Stimulated activated CD4-positive, alpha-beta T cell treated with anti-CD3 and anti-CD28 coated beads, Interleukin-2, amount 100 ng/mL, for 24 hours (primary cell): ENCODE results near the gene ELMO2.

ENCODE experiments used
- DNase-seq, 2 donors: peaks; one replicate each; pipeline ENCODE4 v3.0.0-alpha.2; 2020

ELMO2 gene

DNA sequence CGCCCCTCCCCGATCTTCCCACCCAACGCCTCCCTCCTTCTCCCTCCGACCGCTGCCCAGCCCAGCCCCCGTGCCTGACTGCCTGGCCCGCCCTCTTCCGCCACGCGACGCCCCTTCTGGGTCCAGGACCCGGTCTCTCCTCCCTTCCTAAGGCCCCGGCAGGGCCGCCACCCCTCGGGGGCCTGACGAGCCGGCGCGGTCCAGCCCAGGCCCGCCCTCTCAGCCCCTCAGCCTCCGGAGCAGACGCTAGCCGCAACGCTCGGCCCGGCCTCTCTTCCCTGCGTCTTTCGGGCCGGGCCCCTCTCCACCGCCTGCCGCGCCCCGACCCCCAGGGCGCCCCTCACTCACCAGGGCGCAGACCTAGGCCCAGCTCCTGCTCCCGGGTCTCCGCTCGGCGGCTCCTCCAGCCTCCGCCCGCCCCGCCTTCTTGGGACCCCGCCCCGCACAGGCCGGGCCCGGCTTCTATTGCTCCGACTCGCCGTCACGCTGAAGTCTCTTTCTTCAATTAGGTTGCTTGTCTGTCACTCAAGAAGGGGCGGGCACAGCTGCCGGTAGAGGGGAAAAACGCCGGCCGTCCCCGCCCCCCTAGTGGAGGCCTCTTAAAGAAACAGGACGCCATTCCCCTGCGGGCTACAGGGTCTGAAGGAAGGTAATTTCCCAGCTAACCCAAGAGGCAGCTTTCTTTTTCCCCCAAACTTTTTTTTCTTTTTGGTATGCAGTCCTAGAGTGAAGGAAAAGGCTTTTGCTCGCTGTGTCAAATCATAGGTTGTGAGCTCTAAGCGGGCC lies at the start of gene ELMO2:
Gene ELMO2 (minus strand): TSS at position 416 of the 786 bp plus-strand sequence. CDS start 12,133 bp downstream, outside the sequence.
- DNase-seq: peak; percentile 97 to 98

DNA sequence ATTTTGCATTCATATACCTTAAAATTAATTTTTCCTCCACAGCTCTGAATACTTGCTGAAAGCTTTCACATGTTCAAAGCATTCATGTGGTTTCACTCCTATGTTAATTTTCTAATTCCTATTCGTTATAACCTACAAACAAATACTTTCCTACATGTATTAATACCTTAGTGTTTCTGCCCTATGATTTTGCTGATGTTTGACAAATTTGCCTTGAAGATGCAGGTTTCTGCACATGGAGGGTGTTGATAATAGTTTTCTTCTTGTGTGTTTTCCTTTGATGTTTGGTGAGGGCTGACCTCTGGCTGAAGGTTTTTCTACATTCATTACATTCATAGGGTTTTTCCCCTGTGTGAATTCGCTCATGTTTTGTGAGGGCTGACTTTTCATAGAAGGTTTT lies 49.3 kb upstream of the ELMO2 start:
- DNase-seq: no peak

GRCh38 chr20:46446851-46447250 lies 40.4 kb upstream of the ELMO2 start:
- no peak for DNase-seq

GRCh38 chr20:46439837-46440236 lies 33.4 kb upstream of the ELMO2 start:
- no peak for DNase-seq

- no peak for DNase-seq
Measured at GRCh38 chr20:46438156-46438750, 31.8 kb upstream of the ELMO2 start.

DNA sequence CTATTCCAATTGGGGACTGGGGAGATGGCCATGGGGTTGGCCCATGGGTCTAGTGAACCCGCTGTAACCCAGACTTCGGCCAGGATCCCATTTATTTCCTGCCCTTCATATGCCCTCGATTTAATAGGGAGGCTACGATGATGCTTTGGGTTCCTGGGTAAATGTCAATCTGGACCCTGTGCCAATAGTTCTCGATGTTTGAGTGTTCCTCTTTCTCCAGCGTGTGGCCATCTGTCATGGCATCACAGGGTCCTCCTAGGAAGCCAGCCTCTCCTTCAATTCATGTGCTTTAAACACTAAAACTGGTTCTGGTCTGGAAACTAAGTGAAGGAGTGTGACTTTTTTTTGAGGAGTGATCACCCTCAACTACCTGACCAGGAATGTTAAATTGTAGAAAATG lies 28.7 kb upstream of the ELMO2 start:
- DNase-seq: no peak

GRCh38 chr20:46434597-46434996 lies 28.2 kb upstream of the ELMO2 start:
- no peak for DNase-seq

DNA sequence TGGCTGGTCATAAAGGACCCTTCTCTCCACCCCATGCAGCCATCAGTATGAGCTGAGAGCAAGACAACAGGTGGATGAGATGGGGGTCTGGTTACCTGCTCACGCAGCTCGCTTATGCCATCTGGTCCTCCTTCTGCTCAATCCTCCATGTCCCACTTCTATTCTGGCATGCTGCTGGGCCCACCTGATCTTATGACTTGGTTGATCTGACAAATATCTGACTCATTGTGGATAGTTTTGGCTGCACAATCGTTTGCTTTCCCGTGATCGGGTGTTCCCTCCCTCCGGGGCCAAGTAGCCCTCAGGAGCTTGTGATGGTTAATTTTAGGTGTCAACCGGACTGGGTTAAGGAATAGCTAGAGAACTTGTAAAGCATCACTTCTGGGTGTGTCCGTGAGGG lies 26.6 kb upstream of the ELMO2 start:
- no peak for DNase-seq

DNA sequence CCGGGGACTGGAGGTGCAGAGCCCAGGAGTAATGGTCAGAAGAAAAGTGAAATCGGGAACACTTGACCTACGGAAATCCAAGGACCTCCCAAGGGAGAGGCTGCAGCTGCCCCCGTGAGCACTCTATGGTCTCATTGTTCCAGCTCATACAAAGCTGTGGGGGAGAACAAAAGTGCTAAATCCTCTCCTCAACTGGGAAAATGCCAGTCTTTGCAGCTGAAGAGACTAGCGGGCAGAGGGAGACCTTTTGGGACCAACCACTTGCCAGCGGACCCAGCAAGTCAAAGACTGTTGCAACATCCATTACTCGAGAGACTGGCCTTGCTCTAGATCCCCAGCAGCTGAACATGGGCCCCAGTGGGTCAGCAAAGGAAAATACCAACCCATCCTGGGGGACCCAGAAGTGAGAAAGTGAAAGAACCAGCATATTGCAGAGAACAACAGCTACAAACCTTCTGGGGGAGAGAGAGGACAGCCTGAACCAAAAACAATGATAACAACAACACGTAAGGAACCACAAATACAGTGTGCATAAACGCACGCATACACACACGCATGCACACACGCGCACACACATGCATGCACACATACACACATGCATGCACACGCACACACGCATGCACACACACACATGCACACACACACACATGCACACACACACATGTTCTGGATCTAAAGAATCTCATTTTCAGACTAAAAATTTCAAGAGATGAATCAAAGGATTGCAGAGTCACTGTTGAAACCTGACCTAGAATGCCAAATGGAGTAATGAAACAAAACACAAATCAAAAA lies 24.7 kb upstream of the ELMO2 start:
- DNase-seq: no peak

DNA sequence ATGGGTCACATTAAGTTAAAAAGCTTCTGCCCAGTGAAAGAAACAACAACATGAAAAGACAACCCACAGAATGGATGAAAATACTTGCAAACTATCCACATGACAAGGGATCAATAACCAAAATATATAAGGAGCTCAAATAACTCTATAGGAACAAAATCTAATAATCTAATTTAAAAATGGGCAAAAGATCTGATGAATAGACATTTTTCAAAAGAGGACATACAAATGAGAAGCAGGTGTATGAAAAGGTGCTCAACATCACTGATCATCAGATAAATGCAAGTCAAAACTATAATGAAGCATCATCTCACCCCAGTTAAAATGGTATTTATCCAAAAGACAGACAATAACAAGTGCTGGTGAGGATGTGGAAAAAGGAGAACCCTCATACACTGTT lies 21.0 kb upstream of the ELMO2 start:
- no peak for DNase-seq

DNA sequence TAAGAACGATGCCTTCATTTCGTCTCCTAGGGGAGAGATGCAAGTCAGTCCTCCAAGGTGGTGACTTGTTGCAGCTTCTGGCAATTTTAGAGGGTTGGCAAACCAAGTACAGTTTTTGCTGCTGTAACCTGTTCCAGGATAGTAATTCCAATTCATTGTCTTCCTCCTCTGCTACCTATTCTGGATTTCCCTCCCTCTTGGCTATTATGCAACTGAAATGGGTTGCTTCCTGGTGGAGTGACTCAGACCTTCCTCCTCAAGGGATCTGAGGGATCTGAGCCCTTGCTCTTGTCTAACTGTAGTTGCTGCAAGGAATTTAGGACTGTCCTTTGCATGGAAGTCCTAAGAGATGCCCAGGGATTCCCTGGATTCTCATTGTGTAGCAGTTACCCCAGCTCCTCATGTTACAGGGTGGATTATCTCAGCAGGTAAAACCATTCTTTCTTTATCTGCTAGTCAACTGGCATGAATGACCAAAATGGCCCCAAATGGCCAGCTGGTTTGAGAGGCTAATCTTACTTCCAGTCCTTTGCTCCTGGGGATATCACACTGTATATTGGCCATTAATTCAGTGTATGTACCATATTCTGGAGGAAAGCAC lies 17.6 kb upstream of the ELMO2 start:
- no peak for DNase-seq

DNA sequence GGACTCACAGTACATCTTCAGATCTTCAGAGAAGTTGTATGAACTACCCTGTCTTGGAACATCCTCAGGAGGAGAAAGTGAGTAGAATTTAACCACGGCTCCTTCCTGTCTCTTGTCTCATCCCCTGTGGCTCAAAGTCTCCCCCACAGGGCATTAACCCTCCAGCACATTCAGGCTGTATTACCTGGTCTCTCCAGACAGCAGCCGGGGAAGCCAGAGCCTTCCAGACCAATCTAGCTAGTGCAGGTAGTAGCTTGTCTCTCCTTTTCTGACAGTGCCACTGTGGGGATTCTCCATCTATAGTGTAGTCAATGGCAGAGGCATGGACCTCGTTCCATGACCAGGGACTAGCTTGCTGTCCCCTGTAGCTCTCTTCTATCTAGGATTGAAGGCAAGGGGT lies 16.9 kb upstream of the ELMO2 start:
- no peak for DNase-seq

GRCh38 chr20:46420878-46421277 lies 14.5 kb upstream of the ELMO2 start:
- DNase-seq: no peak

DNA sequence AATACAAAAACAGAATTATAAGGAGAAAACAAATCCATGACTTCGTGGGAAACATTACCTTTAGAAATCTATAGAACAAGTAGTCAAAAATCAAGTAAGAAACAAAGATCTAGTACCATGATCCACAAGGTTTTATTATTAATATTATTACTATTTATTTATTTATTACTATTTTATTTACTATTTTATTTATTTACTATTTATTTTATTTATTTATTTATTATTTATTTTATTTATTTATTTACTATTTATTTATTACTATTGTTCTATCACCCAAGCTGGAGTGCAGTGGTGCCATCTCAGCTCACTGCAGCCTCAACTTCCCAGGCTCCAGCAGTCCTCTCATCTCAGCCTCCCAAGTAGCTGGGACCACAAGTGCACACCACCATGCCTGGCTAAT lies 13.5 kb upstream of the ELMO2 start:
- no peak for DNase-seq

DNA sequence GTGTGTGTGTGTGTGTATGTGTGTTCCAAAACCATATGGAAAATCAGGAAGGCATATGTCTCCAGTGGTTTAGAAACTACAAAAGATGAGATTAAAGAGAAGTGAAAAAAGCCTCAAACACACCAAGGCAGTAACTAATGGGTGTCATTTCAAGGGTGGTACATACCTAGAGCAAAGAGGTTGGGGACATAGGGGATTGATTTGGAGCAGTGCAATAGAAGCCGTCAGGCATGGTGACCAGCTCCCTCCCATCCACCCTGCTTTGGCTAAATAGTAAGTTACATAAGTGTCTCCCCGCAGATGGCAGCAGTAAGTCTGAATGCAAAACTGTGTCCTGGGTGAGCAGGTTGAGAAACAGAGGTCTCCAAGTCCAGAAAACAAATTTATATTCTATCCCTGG lies 10.4 kb upstream of the ELMO2 start:
- DNase-seq: no peak

DNA sequence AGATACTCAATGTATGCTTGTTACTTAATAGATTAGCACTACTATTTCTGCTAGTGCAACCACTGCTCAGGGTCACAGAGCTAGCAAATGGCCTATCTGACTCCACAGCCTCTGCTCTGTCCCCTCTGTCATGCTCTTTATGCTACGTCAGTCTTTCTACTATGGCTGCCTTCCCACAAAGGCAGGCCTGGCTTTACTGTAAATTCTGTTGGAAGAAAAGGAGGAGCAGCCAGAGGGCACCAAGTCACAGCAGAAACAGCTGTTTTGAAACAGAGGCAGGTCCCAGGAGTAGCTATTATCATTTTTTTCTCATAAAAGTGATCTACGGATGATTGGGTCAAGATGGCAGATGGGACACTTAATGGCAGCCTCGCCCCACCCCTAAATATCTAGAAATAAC lies 10.0 kb upstream of the ELMO2 start:
- DNase-seq: no peak

DNA sequence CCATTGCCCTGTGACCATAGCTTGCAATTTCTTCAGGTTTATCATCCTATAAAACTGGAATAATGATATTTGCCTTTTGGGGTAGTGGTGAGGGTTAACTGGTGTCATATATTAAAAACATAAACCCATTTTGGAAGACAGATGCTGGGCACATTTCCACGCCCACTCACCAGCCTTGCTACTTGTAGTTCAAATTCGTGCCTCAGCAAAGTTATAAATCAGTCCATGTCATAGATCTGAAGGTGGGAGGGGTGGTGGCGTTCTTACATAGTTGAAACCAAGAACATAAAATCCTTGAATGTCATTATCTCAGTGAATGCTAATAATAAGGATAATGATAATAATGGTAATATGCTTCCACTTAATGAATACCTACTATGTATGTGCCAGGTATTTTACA lies 9.4 kb upstream of the ELMO2 start:
- no peak for DNase-seq

GRCh38 chr20:46414608-46415007 lies 8.2 kb upstream of the ELMO2 start:
- no peak for DNase-seq

GRCh38 chr20:46411637-46412036 lies 5.2 kb upstream of the ELMO2 start:
- no peak for DNase-seq

- DNase-seq: no peak
Measured at GRCh38 chr20:46408281-46408731, 1.9 kb upstream of the ELMO2 start.

DNA sequence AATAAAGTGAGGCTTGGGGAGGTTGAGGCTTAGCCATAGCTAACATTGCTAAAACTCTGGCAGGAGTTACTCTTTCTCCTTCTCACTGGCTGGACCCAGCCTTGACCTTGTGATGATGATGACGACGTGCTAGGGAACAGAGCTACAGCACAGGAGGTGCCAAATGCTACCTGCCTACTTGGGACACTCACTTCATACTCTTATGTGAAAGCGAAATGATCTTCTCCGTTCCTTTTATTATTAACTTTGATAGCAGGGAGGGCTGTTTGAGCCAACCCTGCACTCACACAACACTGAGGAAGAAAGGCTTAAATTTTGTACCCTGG lies 1.2 kb upstream of the ELMO2 start:
- DNase-seq: no peak

DNA sequence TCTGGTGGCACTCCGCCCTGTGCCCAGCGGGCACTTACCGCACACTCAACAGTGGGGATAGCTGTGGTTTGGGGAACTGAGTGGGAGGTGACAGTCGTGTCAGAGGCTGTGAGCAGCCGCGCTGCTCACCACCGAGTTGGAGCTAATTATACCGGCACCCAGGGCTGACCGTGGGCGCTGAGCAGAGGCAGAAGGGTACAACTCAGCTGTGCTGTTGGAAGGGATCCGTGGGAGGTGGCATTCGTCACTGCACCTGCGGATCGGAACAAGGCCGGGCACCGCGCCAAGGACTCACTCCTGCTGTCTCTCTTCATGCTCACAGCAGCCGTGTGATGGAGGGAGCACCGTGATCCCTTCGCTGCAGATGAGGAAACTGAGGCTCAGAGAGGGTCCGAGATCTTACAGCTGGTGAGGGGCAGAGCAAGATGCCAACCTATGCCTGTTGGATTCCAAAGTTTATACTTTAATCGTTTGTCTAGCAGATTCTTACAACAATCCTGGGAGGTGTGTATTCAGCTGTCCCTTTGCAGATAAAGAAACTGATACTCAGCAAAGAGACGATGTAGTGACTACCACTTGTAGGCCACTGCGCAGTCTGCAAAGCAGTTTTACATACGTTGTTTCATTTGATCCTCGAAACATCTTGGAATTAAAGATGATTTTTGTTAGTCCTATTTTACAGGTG lies 713 bp upstream of the ELMO2 start:
- DNase-seq: peak; percentile 90 to 92

DNA sequence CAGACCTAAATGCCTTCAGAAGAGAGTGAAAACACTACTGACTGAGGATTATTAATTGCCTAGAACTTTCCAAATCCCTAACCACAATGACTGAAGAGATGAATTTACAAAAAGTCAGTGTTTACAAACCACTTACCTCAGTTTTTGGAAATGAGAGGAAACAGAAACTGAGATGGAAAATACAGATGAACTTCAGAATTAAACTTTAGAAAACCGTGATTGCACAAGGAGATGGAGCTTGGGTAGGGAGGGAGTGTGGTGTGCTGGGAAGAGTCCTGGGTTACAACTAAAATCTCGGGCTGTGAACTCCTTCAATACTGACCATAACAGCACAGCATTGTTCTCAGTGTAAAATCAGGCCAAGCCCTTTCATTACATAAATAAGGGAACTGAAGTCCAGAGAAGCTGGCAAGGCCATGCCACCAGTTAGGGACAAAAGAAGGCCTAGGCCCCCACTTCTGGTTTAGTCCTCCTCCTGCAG lies 4.0 kb downstream of the ELMO2 start:
- no peak for DNase-seq
